ENCODE measurements around the gene BCR. TPM values are rescaled to one million over a fixed set of nuclear protein-coding genes. Genes with fewer than 3 reads are reported as not detected.

Gene BCR
- total RNA-seq, 4 donors from 2014 or later = 36.9 to 514 (median 91.0) TPM

DNA sequence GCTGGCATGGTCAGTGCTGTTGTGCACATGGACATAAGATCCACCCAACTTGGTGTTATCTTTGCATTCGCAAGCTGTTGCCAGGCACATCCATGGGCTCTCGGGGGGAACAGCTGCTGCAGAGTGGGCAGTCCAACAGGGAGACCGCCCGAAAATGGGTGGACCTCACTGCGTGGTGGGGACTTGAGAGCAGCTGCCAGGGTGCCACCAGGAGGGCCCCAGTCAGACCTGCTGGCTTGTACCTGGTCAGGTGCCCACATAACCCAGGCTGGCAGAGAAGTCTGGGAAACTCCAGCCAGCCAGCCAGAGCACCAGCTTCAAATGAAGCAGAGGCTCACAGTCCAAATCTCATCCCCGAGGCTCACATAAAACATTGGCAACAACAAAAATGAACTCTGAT is 120.2 kb downstream of the BCR start:
- Histone ChIP-seq H3K4me1 (peaks cover 0 to 4% (median under 1%) of the 10 kb centered on the region in 4 donors), H3K36me3 (no peaks in the 10 kb centered on the region), H3K9me3 (no peaks in the 10 kb centered on the region), H3K4me3 (no peak overlapping the region), H3K27me3 (no peaks in the 10 kb centered on the region), H3K27ac (no peak overlapping the region)
- no peak for TF ChIP-seq EP300 (IDR thresholded peaks at IDR 0.05; ENCODE audit: low read depth)
- TF ChIP-seq POLR2AphosphoS5 (IDR thresholded peaks at IDR 0.05) = no peak
- TF ChIP-seq, protein P1, sequence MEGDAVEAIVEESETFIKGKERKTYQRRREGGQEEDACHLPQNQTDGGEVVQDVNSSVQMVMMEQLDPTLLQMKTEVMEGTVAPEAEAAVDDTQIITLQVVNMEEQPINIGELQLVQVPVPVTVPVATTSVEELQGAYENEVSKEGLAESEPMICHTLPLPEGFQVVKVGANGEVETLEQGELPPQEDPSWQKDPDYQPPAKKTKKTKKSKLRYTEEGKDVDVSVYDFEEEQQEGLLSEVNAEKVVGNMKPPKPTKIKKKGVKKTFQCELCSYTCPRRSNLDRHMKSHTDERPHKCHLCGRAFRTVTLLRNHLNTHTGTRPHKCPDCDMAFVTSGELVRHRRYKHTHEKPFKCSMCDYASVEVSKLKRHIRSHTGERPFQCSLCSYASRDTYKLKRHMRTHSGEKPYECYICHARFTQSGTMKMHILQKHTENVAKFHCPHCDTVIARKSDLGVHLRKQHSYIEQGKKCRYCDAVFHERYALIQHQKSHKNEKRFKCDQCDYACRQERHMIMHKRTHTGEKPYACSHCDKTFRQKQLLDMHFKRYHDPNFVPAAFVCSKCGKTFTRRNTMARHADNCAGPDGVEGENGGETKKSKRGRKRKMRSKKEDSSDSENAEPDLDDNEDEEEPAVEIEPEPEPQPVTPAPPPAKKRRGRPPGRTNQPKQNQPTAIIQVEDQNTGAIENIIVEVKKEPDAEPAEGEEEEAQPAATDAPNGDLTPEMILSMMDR (IDR thresholded peaks at IDR 0.05) = no peak
- no peak for TF ChIP-seq POLR2A (IDR thresholded peaks at IDR 0.05)
- in situ Hi-C loops (cut with MboI; ENCODE audit: low pct_ligation_motif_present in 1 of 4, low pct_unique_long_range_greater_than_20kb in 1 of 4, low sequenced_read_pairs in 3 of 4) = loop anchor here in 1 of 4 donors (25.0 kb wide), 1 partner anchor 237 kb away; no protein-coding TSS in a partner anchor
- WGBS, 2 donors (ENCODE audit: low coverage in 1 of 2) = 89% methylated on average over 6 of the region's 6 CpGs; no CpG with 5 or more reads in 1 of the 2 donors
- intact Hi-C loops (cut with DNase I; ENCODE audit: low total_unique reads) = no loop called here
- DNase-seq = no peak

DNA sequence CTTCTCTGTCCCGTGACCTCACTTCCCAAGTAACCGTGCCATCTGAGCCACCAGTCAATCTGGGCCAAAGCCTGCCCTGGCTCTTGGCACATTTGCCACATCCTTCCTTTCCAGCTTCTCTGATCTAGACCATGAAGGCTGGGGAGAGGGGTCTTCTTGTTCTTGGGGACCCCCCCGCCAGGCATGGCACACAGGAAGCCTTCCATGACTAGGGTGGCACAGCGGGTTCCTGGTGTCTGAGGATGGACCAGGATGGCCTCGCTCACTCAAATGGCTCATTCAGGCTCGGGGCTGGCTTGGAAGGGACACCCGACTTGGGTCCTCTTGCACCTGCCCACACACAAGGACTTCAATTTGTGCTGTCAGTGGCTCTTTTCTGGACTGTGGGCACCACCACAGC is 121.3 kb downstream of the BCR start:
- intact Hi-C loops (cut with DNase I; ENCODE audit: low total_unique reads) = no loop called here
- H3K4me1 ChIP-seq = peaks cover 0 to 9% (median 3%) of the 10 kb centered on the region in 4 donors
- WGBS, 2 donors (ENCODE audit: low coverage in 1 of 2) = 91% methylated on average over 7 of the region's 7 CpGs; no CpG with 5 or more reads in 1 of the 2 donors
- H3K9me3 ChIP-seq = no peaks in the 10 kb centered on the region
- no peaks in the 10 kb centered on the region for H3K27me3 ChIP-seq
- in situ Hi-C loops (cut with MboI; ENCODE audit: low pct_ligation_motif_present in 1 of 4, low pct_unique_long_range_greater_than_20kb in 1 of 4, low sequenced_read_pairs in 3 of 4) = loop anchor here in 1 of 4 donors (25.0 kb wide), 1 partner anchor 236 kb away; no protein-coding TSS in a partner anchor
- no peak for DNase-seq
- H3K4me3 ChIP-seq = no peak overlapping the region
- TF ChIP-seq POLR2A (IDR thresholded peaks at IDR 0.05) = no peak
- TF ChIP-seq POLR2AphosphoS5 (IDR thresholded peaks at IDR 0.05) = no peak
- TF ChIP-seq, protein P1 (IDR thresholded peaks at IDR 0.05) = no peak
- TF ChIP-seq EP300 (IDR thresholded peaks at IDR 0.05; ENCODE audit: low read depth) = no peak
- no peaks in the 10 kb centered on the region for H3K36me3 ChIP-seq
- H3K27ac ChIP-seq = no peak overlapping the region

DNA sequence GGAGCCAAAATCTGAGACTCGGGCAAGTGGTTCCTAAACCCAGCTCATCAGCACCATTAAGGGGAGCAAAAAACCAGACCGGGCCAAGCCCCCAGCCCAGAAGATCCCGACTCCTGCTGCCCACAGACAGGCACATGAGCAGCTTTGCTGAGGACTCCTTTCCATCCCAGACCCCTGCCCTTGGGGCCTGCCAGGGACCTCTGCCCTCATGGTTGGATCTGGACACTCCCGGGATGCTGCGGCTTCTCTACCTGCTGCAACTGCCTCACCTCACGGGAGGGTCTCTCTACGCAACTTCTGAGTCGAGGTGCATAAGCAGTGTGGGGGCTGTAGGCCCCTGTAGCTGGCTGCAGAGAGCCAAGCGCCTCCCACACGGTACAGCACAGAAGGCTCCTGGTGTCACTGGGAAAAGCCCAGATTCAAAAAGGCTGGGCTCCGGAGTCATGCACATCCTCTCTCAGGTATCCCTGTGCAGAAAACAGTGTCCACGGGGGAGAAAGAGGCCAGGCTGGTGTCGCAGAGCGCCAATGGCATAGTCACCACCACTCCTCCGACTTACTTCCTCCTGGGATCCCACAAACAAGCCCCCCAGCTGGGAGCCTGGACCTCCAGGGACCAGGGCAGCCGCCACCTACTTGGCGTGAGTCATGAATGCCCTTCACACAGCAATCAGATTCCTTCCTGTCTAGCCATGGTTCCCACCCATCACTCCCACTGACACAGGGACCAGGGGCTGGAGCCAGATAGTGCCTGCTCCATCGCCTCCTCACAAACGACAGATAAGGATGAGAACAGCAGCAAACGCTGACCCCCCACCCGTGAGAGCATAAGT is 122.1 kb downstream of the BCR start:
- Histone ChIP-seq H3K27ac (no peak overlapping the region), H3K4me1 (peaks cover 0 to 9% (median 3%) of the 10 kb centered on the region in 4 donors), H3K36me3 (no peaks in the 10 kb centered on the region), H3K27me3 (no peaks in the 10 kb centered on the region), H3K9me3 (no peaks in the 10 kb centered on the region), H3K4me3 (no peak overlapping the region)
- in situ Hi-C loops (cut with MboI; ENCODE audit: low pct_ligation_motif_present in 1 of 4, low pct_unique_long_range_greater_than_20kb in 1 of 4, low sequenced_read_pairs in 3 of 4) (loop anchor here in 1 of 4 donors (25.0 kb wide), 1 partner anchor 235 kb away; no protein-coding TSS in a partner anchor), intact Hi-C loops (cut with DNase I; ENCODE audit: low total_unique reads) (no loop called here)
- DNase-seq = no peak
- 85% methylated on average over 18 of the region's 21 CpGs; no CpG with 5 or more reads in 1 of the 2 donors for WGBS, 2 donors (ENCODE audit: low coverage in 1 of 2)
- no peak for TF ChIP-seq POLR2A (IDR thresholded peaks at IDR 0.05)
- TF ChIP-seq, protein P1 (IDR thresholded peaks at IDR 0.05) = no peak
- no peak for TF ChIP-seq POLR2AphosphoS5 (IDR thresholded peaks at IDR 0.05)
- no peak for TF ChIP-seq EP300 (IDR thresholded peaks at IDR 0.05; ENCODE audit: low read depth)

DNA sequence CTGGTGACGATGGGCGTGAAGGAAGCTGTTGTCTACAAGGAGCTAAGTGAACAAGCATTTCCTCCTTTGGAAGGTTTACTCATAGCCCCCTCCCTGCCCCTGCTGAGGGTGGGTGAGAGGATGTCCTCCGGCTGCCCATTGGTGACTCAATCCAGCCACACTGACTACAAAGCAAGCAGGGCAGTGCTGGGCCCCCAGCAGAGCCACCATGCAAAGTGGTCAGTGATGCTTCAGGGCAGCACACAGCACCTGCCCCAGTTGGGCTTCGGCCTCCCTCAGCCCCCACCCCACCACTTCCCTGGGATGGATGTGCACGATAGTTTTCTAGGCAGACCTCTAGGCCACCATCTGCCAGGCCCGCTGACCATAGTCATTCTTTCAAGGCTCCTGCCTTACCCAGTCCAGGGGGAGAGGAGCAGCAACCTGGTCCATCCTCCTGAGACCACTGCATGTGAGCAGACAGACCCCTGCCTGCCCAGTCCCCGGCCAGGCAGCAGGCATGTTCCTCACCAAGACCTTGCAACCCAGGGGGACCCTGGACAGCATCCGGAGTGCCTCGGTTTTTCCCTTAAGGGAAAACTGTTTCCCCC is 125.1 kb downstream of the BCR start:
- H3K9me3 ChIP-seq = no peaks in the 10 kb centered on the region
- DNase-seq = no peak
- H3K27ac ChIP-seq = peak overlapping the region; percentile 68 to 79 (median 74)
- H3K4me3 ChIP-seq = no peak overlapping the region
- H3K36me3 ChIP-seq = no peaks in the 10 kb centered on the region
- 73% methylated on average over 9 of the region's 9 CpGs; no CpG with 5 or more reads in 1 of the 2 donors for WGBS, 2 donors (ENCODE audit: low coverage in 1 of 2)
- H3K4me1 ChIP-seq = peaks cover 0 to 9% (median 3%) of the 10 kb centered on the region in 4 donors
- H3K27me3 ChIP-seq = no peaks in the 10 kb centered on the region
- intact Hi-C loops (cut with DNase I; ENCODE audit: low total_unique reads) = no loop called here
- TF ChIP-seq, protein P1 (IDR thresholded peaks at IDR 0.05) = no peak
- TF ChIP-seq EP300 (IDR thresholded peaks at IDR 0.05; ENCODE audit: low read depth) = no peak
- in situ Hi-C loops (cut with MboI; ENCODE audit: low pct_ligation_motif_present in 1 of 4, low pct_unique_long_range_greater_than_20kb in 1 of 4, low sequenced_read_pairs in 3 of 4) = loop anchor here in 1 of 4 donors (25.0 kb wide), 1 partner anchor 232 kb away; no protein-coding TSS in a partner anchor

Measured in transverse colon (tissue), 4 donors.